Measurements from ENCODE around the gene NMRAL1. TPM values are rescaled to one million over a fixed set of nuclear protein-coding genes. Genes with fewer than 3 reads are reported as not detected.

The NMRAL1 gene
- total and polyA plus RNA-seq, 2 experiments from 2014 or later, result 50.7 to 61.7 TPM

- H3K79me2 ChIP-seq (replicated peaks; ENCODE audit: insufficient read depth), result peaks cover 20% of the 10 kb centered on the region; the same call in 1 of the 2 replicates
- TF ChIP-seq REST (IDR thresholded peaks at IDR 0.05; ENCODE audit: unreplicated experiment) (no peak), POLR2AphosphoS5 (IDR thresholded peaks at IDR 0.05; ENCODE audit: low read depth) (no peak), STAT1 (IDR thresholded peaks at IDR 0.05; ENCODE audit: unreplicated experiment) (no peak), ZNF331 (CRISPR knock-in tag; IDR thresholded peaks at IDR 0.05; ENCODE audit: low read depth) (no peak), CREB1 (CRISPR knock-in tag; IDR thresholded peaks at IDR 0.05; ENCODE audit: low read depth) (no peak), ZNF462 (CRISPR knock-in tag; IDR thresholded peaks at IDR 0.05) (no peak), CTCF (conservative IDR thresholded peaks at IDR 0.05; ENCODE audit: low read depth in 2 of 2) (no peak), EZH2phosphoT487 (IDR thresholded peaks at IDR 0.05; ENCODE audit: unreplicated experiment) (no peak), JUNB (IDR thresholded peaks at IDR 0.05; ENCODE audit: unreplicated experiment) (no peak), EZH2 (IDR thresholded peaks at IDR 0.05; ENCODE audit: low read depth, unreplicated experiment) (no peak)
- peak; percentile 40; the same call in 2 of the 3 replicates for ATAC-seq
- H3K36me3 Mint-ChIP-seq (ENCODE audit: low read depth), result no peaks in the 10 kb centered on the region
- no peaks in the 10 kb centered on the region for H3K9me3 Mint-ChIP-seq
- H4K20me1 ChIP-seq (replicated peaks; ENCODE audit: insufficient read depth), result peaks cover 2% of the 10 kb centered on the region; the same call in 1 of the 2 replicates
- peaks cover 18% of the 10 kb centered on the region for H3K4me1 Mint-ChIP-seq
- no peak overlapping the region for H3K4me2 ChIP-seq
- H3K36me3 ChIP-seq (ENCODE audit: insufficient read depth), result no peaks in the 10 kb centered on the region
- no peak overlapping the region for H2AFZ ChIP-seq
- no peak for DNase-seq (ENCODE audit: low spot score)
- H3K4me1 ChIP-seq (ENCODE audit: insufficient read depth), result peaks cover 5% of the 10 kb centered on the region; the same call in 1 of the 2 replicates
- no peak overlapping the region for H3K4me3 Mint-ChIP-seq
- H3K27ac Mint-ChIP-seq, result no peak overlapping the region
- no peaks in the 10 kb centered on the region for H3K27me3 ChIP-seq (ENCODE audit: insufficient read depth)
- 0 out of 2 replicates have a peak, but pooled peaks cover 3% of the 10 kb centered on the region for H3F3A ChIP-seq (replicated peaks; ENCODE audit: low read depth)
- H3K27ac ChIP-seq (ENCODE audit: low read depth), result no peak overlapping the region
- H3K9me2 ChIP-seq (ENCODE audit: insufficient read depth), result no peaks in the 10 kb centered on the region
- peaks cover 6% of the 10 kb centered on the region for H3K27me3 Mint-ChIP-seq (ENCODE audit: insufficient read depth, low read depth, poor library complexity)
- H3K4me3 ChIP-seq, result no peak overlapping the region
Measured at GRCh38 chr16:4500272-4500671, 25.8 kb upstream of the NMRAL1 start.

Measured in GM23338 (cell line).